GM19239 (cell line): ENCODE measurements around the gene BAHCC1.
A peak's percentile ranks its signal among the peaks of the same experiment; 100 is the strongest.

Source experiments
- DNase-seq: peaks from one replicate; pipeline ENCODE4 v3.0.0; 2011; ENCODE audit warnings: low spot score; ENCODE audit not compliant: insufficient read length
- FAIRE-seq: peaks from 2 replicates; lab custom pipeline; 2011; peaks lifted over from hg19 to GRCh38; lab: Jason Lieb, UNC

BAHCC1 gene

DNA sequence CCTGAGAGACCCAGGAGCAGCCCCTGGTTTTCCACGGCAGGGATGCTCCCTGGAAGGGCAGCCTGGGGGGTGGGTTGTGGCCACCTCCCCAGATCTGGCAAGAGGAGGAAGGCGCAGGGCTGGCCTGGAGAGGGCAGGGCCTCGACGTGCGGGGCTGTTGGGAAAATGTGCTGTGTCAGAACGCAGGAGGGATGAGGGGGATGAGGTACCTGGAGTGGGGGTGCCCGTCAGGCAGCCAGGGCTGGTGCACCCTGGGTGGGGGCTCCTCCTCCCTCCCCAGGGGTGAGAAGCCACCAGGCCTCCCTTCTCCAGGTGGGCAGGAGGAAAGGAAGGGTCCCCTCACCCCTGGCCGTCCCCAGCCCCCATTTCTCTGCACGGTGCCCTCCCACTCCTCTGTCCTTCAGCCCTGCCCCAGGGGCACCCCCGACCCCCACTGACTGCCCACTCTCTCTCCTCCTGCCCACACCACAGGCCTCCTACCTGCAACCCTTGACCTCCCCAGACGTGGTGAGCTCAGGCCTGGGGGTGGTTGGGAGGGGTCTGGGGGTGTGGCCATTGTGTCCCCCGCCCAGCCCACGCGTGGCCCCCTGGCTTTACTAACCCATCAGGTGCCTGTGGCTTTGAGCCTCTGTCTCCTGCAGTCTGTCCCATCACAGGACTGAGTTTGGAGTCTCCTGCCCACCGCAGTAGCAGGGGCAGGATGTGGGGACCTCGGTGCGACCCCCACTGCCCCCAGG, 39.6 kb downstream of the BAHCC1 start:
- no peak for FAIRE-seq

DNA sequence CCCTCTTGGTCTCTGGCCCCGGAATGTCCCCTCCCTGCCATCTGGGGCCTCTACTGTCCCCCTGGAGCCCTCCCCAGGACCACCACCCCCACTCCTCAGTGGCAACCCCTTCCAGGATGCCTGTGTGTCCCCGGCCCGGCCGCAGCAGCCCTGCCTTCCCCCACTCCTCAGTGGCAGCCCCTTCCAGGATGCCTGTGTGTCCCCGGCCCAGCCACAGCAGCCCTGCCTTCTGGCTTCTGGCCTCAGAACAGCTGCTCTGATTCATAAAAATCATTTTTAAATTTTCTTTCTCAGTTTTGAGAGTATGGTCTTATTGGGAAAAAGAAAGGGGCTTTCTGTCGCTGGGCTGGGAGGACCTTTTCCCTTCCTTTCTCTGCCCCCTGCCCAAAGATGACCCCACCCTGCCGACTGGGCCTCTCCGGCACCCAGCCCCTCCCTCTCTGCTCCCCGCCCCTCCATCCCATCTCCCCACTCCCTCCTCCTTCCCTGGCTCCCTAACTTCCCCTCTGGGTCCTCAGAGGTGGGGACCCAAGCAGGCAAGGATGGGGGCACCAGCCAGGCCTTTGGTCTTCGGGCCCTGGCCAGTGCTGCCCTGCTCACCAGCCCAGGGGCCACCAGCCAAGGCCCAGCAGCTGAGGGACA, 40.5 kb downstream of the BAHCC1 start:
- DNase-seq (no peak), FAIRE-seq (no peak)

More for the DNA sequence above, 39.6 kb downstream of the BAHCC1 start:
- no peak for DNase-seq

DNA sequence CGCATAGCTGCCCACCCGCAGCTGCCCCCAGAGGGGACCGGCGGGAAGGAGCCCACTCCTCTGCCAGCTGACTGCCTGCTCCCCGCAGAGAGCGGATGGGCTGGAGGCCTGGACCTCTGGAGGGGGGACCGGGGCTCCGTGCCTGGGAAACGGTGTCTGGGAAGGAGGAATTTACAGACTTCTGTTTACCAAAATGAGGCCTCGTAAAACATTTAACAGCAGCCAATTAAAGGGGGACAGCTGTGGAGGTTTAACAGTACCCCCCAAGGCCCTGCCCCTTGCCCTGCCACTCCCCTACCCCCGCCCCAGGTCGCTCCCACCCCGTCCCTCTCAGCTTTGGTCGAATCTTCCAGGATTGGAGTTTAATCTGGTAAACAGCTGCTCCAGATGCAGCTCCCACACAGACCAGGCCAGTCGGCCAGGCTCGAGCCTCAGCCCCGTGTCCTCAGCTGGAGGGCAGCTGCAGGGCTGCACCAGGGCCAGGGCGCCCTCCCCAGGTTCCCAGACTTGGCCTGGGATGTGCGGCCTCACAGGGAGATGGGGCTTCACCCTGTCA, 41.1 kb downstream of the BAHCC1 start:
- DNase-seq (no peak), FAIRE-seq (no peak)

DNA sequence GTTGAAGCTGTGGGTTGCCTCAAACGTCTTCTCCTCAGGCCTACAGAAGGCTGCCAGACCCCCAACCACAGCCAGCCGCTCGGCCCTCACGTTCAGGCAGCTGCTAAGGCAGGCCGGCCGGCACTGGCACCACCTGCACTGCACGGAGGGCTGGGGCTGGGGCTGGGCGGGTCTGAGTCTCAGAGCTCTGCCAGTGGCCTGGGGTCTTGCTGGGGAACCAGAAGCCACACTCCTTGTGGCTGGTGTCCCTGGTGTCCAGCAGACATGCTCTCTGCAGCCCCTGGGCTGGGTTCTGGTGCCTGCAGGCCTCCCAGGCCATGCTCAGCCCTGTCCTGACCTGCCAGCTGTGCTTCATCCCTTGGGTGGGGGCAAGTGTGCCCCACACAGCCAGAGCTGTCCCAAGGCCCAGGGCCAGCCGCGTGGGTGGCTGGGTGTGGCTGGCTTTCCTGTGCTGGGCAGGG, 42.0 kb downstream of the BAHCC1 start:
- DNase-seq (no peak), FAIRE-seq (no peak)

DNA sequence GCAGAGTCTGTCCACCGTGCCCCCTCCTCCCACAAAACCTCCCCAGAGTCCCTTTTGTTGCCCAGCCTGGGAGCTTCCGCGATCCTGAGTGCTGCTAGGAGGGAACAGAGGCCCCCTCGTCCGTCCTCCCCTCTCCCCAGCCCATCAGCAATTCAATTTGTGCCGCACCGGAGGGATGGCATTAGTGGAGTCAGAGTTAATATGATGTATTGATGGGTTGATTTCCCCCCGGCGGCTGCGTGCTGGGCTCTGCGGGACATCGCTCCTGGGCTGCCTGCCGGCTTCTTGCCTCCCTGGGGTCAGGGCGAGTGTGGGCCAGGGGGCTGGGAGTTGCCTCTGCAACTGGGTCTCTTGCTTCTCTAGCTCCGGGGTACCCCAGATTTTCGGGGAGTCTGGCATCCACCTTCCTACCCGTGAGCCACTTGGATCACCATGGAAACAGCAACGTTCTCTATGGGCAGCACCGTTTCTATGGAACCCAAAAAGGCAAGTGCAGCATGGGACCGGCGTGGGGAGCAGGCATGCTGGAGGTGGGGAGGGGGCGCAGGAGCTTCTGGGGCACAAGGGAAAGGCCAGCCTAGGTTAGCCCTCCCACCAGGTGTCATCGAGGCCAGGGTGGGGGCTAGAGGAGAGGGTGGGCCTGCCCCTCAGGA, 42.9 kb downstream of the BAHCC1 start:
- DNase-seq (no peak), FAIRE-seq (no peak)

DNA sequence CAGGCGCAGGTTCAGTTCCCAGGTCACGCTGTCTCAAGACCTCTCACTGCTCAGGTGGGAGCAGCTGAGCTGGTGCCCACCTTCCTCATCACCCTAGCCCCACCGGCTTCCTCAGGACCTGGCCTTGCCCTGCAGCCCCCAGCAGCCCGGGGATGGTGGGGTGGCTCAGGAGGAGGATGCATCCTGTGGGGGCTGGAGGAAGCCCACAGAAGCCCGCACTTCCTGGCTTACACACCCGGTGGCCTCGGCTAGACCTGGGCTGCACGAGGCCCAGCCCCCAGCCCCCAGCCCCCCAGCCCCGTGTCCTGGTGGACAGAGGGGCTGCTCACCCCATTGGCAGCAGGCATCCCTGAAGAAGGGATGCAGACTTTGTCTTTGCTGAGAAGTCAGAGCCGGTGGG, 43.4 kb downstream of the BAHCC1 start:
- DNase-seq (no peak), FAIRE-seq (no peak)

DNA sequence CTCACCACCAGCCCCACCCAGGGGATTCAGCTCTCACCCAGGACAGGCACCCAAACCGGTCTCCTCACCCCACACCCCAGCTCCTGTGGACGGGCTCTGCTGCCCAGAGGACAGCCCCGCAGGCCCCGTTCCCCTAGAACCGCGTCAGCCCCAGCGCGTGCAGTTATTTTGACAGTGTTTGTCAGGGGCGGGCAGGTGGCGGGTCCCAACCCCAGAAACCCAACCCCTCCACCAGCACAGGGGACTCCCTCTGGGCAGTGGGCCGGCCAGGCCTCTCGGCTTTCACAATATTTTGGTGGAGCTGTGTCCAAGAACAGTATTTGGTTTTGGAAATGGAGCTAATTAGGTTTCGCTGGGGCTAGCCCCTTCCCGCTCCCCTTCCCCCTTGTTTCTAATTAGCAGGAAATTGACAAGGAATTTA, 44.8 kb downstream of the BAHCC1 start:
- no peak for FAIRE-seq

DNA sequence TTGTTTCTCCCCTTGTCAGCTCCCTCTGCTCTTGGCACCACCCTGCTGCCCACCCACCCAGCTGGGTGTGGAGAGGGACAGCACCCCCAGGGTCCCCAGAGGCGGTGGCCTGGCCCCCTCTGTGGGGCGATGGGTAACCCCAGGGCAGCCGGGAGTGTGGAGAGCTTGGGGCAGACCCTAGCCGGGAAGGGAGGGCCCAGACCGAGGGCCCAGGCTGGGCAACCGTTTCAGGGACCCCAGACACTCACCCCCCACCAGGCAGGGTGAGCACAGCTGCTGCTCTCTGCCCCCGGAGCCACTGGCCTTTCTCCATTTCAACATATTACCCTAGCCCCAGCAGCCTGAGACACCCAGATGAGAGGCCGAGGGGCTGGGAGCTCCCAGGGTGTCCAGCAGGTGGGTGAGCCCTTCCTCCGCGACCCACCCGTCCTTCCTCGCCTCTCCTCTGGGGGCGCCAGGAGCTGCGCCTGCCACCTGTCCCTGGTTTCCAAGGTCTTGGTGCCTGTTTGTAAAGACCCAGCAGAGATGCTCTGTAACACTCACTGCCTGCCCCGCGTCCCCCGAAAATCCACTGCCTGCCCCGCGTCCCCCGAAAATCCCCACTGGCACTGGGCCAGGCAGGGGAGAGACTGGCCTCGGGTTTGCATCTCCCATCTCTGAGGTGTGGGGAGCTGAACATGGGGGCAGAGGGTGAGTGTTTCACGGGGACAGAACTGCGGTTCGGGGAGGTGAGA, 45.4 kb downstream of the BAHCC1 start:
- FAIRE-seq (no peak), DNase-seq (peak; percentile 79)

More for the DNA sequence above, 44.8 kb downstream of the BAHCC1 start:
- no peak for DNase-seq

DNA sequence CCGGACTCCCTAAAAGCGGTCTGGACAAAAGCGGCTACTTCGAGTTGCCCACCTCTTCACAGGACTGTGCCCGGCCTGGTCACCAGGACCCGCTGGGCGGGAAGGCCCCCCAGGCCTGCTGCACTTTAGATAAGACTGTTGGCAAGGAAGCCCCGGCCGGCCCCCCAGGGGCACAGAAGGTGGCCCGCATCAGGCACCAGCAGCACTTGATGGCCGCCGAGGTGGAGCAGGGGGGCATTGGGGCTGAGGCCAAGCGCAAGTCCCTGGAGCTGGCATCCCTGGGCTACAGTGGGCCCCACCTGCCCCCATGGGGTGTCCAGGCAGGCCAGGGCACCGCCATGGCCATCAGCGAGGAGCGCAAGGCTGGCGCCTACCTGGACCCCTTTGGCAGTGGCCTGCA, 47.5 kb downstream of the BAHCC1 start:
- no peak for FAIRE-seq
- DNase-seq = no peak

DNA sequence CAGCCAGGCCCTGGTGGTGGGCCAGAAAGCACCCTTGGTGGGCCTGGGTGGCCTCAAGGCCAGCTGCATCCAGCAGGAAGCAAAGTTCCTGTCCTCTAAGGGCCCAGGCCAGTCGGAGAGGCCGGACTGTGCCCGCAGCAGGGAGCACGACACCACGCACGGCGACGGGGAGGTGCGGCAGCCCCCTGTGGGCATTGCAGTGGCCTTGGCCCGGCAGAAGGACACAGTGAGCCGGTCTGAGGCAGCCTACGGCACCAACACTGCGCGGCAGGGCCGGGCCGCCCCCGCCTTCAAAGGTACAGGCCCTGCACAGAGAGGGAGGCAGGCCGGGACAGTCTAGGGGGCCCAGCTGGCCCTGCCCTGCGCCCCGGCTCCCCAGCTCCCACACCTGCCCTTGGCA, 48.0 kb downstream of the BAHCC1 start:
- DNase-seq (no peak), FAIRE-seq (no peak)

DNA sequence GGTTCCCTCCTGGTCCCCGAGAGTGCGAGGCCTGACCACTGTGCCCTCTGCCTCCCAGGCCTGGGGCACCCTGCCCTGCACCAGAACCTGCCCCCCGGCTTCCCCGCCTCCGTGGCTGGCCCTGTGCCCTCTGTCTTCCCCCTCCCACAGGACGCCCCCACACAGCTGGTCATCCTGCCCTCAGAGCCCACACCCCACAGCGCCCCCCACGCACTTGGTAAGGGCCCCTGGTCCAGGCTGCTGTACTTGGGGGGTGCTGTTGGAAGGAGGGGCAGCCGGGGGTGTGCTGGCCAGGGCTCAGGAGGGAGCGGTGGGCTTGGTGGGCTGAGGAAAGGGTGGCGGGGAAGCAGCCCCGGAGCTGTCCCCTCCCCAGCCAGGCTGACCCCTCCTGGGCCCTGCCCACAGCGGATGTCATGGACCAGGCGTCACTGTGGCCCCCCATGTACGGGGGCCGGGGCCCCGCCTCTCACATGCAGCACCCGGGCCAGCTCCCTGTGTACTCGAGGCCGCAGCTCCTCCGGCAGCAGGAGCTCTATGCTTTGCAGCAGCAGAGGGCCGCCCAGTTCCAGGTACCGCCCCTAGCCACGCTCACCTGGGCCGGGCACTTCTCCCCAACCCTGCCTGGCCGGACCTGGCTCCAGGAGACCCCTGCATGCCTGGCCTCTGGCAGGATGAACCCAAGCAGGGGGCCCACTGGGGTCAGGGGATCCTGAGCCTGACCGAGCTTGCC, 49.5 kb downstream of the BAHCC1 start:
- DNase-seq (no peak), FAIRE-seq (no peak)

DNA sequence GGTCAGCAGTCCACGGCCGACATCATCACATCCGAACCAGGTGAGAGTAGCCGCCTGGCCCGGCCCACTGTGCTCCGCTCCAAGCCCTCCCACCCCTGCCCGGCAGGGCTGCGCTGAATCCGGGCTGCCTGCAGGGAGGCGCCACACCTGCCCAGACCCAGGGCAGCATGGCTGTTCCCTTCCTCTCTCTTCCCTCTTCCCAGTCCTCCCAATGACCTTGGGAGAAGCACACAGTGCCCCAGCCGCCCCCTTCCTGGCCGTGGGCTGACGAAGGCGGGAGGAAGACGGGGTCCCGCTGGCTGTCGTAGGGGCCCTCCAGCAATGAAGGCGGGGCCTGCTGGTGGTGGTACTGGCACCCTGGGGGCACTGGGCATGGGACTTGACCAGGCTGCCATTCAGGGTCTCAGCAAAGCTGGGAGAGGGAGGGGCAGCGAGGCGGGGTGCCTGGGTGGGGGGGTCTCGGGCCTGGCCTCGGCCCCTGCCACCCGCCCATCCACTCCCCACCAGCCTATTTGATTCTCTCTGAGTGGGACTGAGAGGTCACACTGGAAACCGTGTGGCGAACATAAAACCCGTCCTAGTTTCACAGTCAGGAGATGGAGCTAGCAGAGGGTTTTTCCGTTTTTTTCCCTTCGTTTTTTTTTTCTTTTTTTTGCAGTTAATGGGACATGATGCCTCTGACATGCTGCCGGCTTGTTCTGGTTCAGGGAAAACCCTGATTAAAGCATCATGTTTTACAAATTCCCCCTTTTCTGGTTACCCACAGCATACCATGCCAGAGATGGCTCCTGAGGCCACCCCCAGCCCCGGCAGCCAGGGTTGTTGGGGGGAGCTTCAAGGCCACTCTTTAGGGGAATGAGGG, 50.6 kb downstream of the BAHCC1 start:
- no peak for DNase-seq

DNA sequence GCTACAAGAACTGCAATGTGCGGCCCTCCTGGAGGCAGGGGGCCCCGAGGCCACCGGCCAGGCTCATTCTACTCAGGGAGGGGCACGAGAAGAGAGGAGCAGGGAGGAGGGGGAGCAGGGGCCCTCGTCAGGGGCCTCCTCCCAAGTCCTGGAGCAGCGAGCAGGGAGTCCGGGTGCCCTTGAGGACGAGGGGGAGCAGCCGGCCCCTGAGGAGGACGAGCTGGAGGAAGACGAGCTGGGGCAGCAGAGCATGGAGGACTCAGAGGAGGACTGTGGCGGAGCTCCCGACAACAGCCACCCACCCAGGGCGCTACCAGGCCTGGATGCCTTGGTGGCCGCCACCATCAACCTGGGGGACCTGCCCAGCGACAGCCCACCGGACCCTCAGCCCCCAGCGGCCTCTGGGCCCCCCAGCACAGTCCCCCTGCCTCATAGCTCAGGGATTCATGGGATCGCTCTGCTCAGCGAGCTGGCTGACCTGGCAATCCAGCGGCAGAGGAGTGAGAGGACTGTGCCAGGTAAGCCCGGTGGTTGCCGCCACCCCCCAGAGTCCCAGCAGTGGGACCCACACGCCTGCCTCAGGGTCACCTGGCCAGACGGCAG, 52.2 kb downstream of the BAHCC1 start:
- DNase-seq (no peak), FAIRE-seq (no peak)

More for the DNA sequence above, 50.6 kb downstream of the BAHCC1 start:
- FAIRE-seq = no peak

DNA sequence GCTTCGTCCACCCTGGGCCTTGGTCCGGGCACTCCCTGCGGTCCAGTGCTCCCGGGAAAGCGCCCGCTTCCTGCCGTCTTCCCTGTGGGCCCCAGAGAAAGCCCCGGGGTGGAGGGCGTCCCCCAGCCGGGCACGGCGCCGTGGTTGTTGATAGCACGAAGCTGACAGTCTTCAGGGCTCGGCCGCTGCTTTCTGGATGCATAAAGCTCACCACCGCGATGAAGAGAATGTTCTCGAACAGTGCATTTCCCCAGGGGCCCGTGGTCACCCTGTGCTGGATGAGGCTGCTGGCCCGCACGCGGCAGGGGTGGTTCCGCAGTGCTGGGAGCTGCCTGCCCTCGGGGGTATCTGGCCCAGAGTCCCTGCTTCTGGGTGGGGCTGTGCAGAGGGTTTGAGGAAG, 53.2 kb downstream of the BAHCC1 start:
- DNase-seq (no peak), FAIRE-seq (no peak)

DNA sequence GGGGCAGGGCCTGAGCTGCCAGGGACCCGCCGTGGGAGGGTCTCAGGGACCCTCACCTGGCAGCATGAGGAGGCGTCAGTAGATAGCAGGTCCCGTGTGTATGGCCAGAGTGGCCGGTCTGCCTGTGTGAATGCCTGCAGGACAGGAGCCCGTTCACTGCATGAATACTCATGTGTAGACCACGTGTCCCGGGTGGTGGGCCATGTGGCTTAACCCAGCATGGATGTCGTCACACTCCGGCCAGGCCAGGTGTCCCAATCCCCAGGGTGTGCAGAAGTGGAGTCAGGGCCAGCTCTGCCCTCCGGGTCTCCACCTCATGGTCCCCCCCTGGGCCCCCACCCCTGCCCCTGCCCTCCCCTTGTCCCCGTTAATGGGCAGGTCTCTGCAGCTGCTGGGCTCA, 53.7 kb downstream of the BAHCC1 start:
- no peak for FAIRE-seq
- no peak for DNase-seq

DNA sequence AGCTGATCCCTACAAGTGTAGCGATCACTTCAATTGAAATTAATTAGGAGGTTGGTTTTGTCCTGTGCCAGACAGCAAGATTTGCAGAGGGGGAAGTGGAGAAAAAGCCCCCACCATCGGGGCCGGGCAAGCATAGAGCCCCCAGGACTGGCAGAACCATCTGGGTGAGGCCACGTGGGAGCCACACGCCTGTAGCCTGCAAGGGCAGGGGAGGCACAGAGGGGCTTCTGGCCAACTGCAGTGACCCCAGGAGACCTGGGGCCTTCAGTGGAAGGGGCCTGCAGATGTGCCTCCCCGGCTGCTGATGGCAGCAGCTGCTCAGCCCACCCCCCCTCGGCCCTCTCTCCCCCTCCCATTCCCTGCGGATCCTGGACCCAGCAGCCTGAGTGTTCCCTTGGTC, 54.1 kb downstream of the BAHCC1 start:
- FAIRE-seq (no peak), DNase-seq (no peak)

DNA sequence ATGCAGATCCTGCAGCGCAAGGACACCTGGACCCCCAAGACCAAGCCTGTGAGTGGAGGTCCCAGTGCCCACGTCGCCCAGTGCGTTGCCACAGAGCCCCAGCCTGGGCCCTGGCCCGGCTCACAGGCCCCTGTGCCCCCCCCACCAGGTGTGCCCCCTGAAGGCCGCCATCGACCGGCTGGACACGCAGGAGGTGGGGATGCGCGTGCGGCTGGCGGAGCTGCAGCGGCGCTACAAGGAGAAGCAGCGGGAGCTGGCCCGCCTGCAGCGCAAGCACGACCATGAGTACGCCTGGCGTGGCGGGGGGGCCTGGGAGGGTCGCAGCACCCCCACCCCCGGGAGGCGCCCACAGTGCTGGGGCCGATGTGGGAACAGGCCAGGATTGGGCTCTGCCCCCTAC, 56.6 kb downstream of the BAHCC1 start:
- DNase-seq = no peak
- no peak for FAIRE-seq

DNA sequence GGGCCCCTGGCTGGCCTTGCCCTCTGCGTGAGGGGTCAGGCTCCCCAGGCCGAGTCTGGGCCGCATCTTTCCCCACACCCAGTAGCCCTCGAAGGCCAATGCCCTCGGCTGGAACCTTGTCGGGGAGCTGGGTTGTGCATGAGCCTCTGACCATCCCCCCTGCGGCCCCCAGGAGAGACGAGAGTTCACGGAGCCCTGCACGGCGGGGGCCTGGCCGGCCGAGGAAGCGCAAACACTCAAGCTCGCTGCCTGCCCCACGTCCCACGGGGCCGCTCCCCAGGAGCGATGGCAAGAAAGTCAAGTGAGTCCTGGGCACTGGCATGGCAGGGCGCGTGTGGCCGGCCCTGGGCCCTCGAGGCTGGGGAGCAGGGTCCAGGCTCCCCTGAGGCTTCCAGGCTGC, 57.3 kb downstream of the BAHCC1 start:
- FAIRE-seq (no peak), DNase-seq (no peak)
